ENCODE data around the gene LYZL4.

Gene LYZL4

GRCh38 chr3:42441791-42442190, 31.4 kb upstream of the LYZL4 start:
- H3K36me3 ChIP-seq (ENCODE audit: control insufficient read depth, insufficient read depth, low read length) = no peaks in the 10 kb centered on the region
- H3K9ac ChIP-seq (ENCODE audit: low read length) = no peak overlapping the region
- H3K27me3 ChIP-seq (ENCODE audit: control insufficient read depth, insufficient read depth, low read length) = peaks cover 8% of the 10 kb centered on the region
- H3K4me1 ChIP-seq (ENCODE audit: control insufficient read depth, insufficient read depth, low read length) = no peaks in the 10 kb centered on the region
- no peaks in the 10 kb centered on the region for H3K9me3 ChIP-seq (ENCODE audit: control insufficient read depth, low read length)
- H3K4me3 ChIP-seq (ENCODE audit: low read length) = no peak overlapping the region

- no peaks in the 10 kb centered on the region for H3K36me3 ChIP-seq (ENCODE audit: control insufficient read depth, insufficient read depth, low read length)
- no peaks in the 10 kb centered on the region for H3K9me3 ChIP-seq (ENCODE audit: control insufficient read depth, low read length)
- peaks cover 8% of the 10 kb centered on the region for H3K27me3 ChIP-seq (ENCODE audit: control insufficient read depth, insufficient read depth, low read length)
- no peak overlapping the region for H3K9ac ChIP-seq (ENCODE audit: low read length)
- H3K4me3 ChIP-seq (ENCODE audit: low read length) = no peak overlapping the region
- no peaks in the 10 kb centered on the region for H3K4me1 ChIP-seq (ENCODE audit: control insufficient read depth, insufficient read depth, low read length)
These were observed 30.5 kb upstream of the LYZL4 start for GRCh38 chr3:42440924-42441323.

GRCh38 chr3:42439261-42440115, 29.1 kb upstream of the LYZL4 start:
- H3K36me3 ChIP-seq (ENCODE audit: control insufficient read depth, insufficient read depth, low read length) = no peaks in the 10 kb centered on the region
- H3K9me3 ChIP-seq (ENCODE audit: control insufficient read depth, low read length) = no peaks in the 10 kb centered on the region
- no peak overlapping the region for H3K4me3 ChIP-seq (ENCODE audit: low read length)
- no peaks in the 10 kb centered on the region for H3K4me1 ChIP-seq (ENCODE audit: control insufficient read depth, insufficient read depth, low read length)
- peaks cover 8% of the 10 kb centered on the region for H3K27me3 ChIP-seq (ENCODE audit: control insufficient read depth, insufficient read depth, low read length)
- H3K9ac ChIP-seq (ENCODE audit: low read length) = no peak overlapping the region

GRCh38 chr3:42438758-42439157, 28.3 kb upstream of the LYZL4 start:
- Histone ChIP-seq H3K9me3 (ENCODE audit: control insufficient read depth, low read length) (no peaks in the 10 kb centered on the region), H3K4me3 (ENCODE audit: low read length) (no peak overlapping the region), H3K4me1 (ENCODE audit: control insufficient read depth, insufficient read depth, low read length) (no peaks in the 10 kb centered on the region), H3K9ac (ENCODE audit: low read length) (no peak overlapping the region), H3K27me3 (ENCODE audit: control insufficient read depth, insufficient read depth, low read length) (peaks cover 8% of the 10 kb centered on the region), H3K36me3 (ENCODE audit: control insufficient read depth, insufficient read depth, low read length) (no peaks in the 10 kb centered on the region)

GRCh38 chr3:42438193-42438592, 27.8 kb upstream of the LYZL4 start:
- no peak overlapping the region for H3K9ac ChIP-seq (ENCODE audit: low read length)
- H3K4me1 ChIP-seq (ENCODE audit: control insufficient read depth, insufficient read depth, low read length) = no peaks in the 10 kb centered on the region
- no peak overlapping the region for H3K4me3 ChIP-seq (ENCODE audit: low read length)
- no peaks in the 10 kb centered on the region for H3K9me3 ChIP-seq (ENCODE audit: control insufficient read depth, low read length)
- no peaks in the 10 kb centered on the region for H3K36me3 ChIP-seq (ENCODE audit: control insufficient read depth, insufficient read depth, low read length)
- peaks cover 8% of the 10 kb centered on the region for H3K27me3 ChIP-seq (ENCODE audit: control insufficient read depth, insufficient read depth, low read length)

GRCh38 chr3:42434777-42435380, 24.5 kb upstream of the LYZL4 start:
- Histone ChIP-seq H3K27me3 (ENCODE audit: control insufficient read depth, insufficient read depth, low read length) (no peaks in the 10 kb centered on the region), H3K9ac (ENCODE audit: low read length) (no peak overlapping the region), H3K4me3 (ENCODE audit: low read length) (no peak overlapping the region), H3K9me3 (ENCODE audit: control insufficient read depth, low read length) (no peaks in the 10 kb centered on the region), H3K36me3 (ENCODE audit: control insufficient read depth, insufficient read depth, low read length) (no peaks in the 10 kb centered on the region), H3K4me1 (ENCODE audit: control insufficient read depth, insufficient read depth, low read length) (no peaks in the 10 kb centered on the region)

GRCh38 chr3:42432485-42432884, 22.1 kb upstream of the LYZL4 start:
- no peak overlapping the region for H3K4me3 ChIP-seq (ENCODE audit: low read length)
- H3K9me3 ChIP-seq (ENCODE audit: control insufficient read depth, low read length) = no peaks in the 10 kb centered on the region
- H3K9ac ChIP-seq (ENCODE audit: low read length) = no peak overlapping the region
- H3K4me1 ChIP-seq (ENCODE audit: control insufficient read depth, insufficient read depth, low read length) = no peaks in the 10 kb centered on the region
- H3K36me3 ChIP-seq (ENCODE audit: control insufficient read depth, insufficient read depth, low read length) = no peaks in the 10 kb centered on the region
- no peaks in the 10 kb centered on the region for H3K27me3 ChIP-seq (ENCODE audit: control insufficient read depth, insufficient read depth, low read length)

- H3K9me3 ChIP-seq (ENCODE audit: control insufficient read depth, low read length) = no peaks in the 10 kb centered on the region
- no peak overlapping the region for H3K4me3 ChIP-seq (ENCODE audit: low read length)
- H3K36me3 ChIP-seq (ENCODE audit: control insufficient read depth, insufficient read depth, low read length) = no peaks in the 10 kb centered on the region
These were observed 20.5 kb upstream of the LYZL4 start for GRCh38 chr3:42430781-42431532.

GRCh38 chr3:42428830-42429229, 18.4 kb upstream of the LYZL4 start:
- no peaks in the 10 kb centered on the region for H3K4me1 ChIP-seq (ENCODE audit: control insufficient read depth, insufficient read depth, low read length)
- no peaks in the 10 kb centered on the region for H3K36me3 ChIP-seq (ENCODE audit: control insufficient read depth, insufficient read depth, low read length)
- H3K9me3 ChIP-seq (ENCODE audit: control insufficient read depth, low read length) = no peaks in the 10 kb centered on the region
- H3K4me3 ChIP-seq (ENCODE audit: low read length) = no peak overlapping the region
- no peak overlapping the region for H3K9ac ChIP-seq (ENCODE audit: low read length)
- no peaks in the 10 kb centered on the region for H3K27me3 ChIP-seq (ENCODE audit: control insufficient read depth, insufficient read depth, low read length)

More at GRCh38 chr3:42430781-42431532, 20.5 kb upstream of the LYZL4 start:
- Histone ChIP-seq H3K27me3 (ENCODE audit: control insufficient read depth, insufficient read depth, low read length) (no peaks in the 10 kb centered on the region), H3K9ac (ENCODE audit: low read length) (no peak overlapping the region), H3K4me1 (ENCODE audit: control insufficient read depth, insufficient read depth, low read length) (no peaks in the 10 kb centered on the region)

GRCh38 chr3:42425736-42426407, 15.5 kb upstream of the LYZL4 start:
- no peaks in the 10 kb centered on the region for H3K27me3 ChIP-seq (ENCODE audit: control insufficient read depth, insufficient read depth, low read length)
- no peak overlapping the region for H3K9ac ChIP-seq (ENCODE audit: low read length)
- no peaks in the 10 kb centered on the region for H3K36me3 ChIP-seq (ENCODE audit: control insufficient read depth, insufficient read depth, low read length)
- H3K9me3 ChIP-seq (ENCODE audit: control insufficient read depth, low read length) = no peaks in the 10 kb centered on the region
- peaks cover 19% of the 10 kb centered on the region for H3K4me1 ChIP-seq (ENCODE audit: control insufficient read depth, insufficient read depth, low read length)
- H3K4me3 ChIP-seq (ENCODE audit: low read length) = no peak overlapping the region

GRCh38 chr3:42424911-42425310, 14.5 kb upstream of the LYZL4 start:
- H3K9me3 ChIP-seq (ENCODE audit: control insufficient read depth, low read length) = no peaks in the 10 kb centered on the region
- H3K4me3 ChIP-seq (ENCODE audit: low read length) = no peak overlapping the region
- H3K36me3 ChIP-seq (ENCODE audit: control insufficient read depth, insufficient read depth, low read length) = no peaks in the 10 kb centered on the region
- no peaks in the 10 kb centered on the region for H3K27me3 ChIP-seq (ENCODE audit: control insufficient read depth, insufficient read depth, low read length)
- H3K9ac ChIP-seq (ENCODE audit: low read length) = no peak overlapping the region
- H3K4me1 ChIP-seq (ENCODE audit: control insufficient read depth, insufficient read depth, low read length) = peaks cover 19% of the 10 kb centered on the region
